Lower leg skin (tissue), 4 donors: Measurements from ENCODE around the gene SNRPD2. TPM values are rescaled to one million over a fixed set of nuclear protein-coding genes. Genes with fewer than 3 reads are reported as not detected.

ENCODE experiments used
- DNase-seq, 2 donors: peaks; one replicate each; pipeline ENCODE4 v3.0.0-alpha.2; 2019; ENCODE audit warnings: low spot score in 2 of 2
- H3K4me3 ChIP-seq: fragments of 200-600 bp; sonication (generic); 2 replicates; pipeline ENCODE4 v1.5.1; 2017; ENCODE audit warnings: mild to moderate bottlenecking, low read depth; ENCODE audit not compliant: poor library complexity, severe bottlenecking
- POLR2A ChIP-seq, 2 donors: fragments of 450-650 bp; IDR thresholded peaks; one replicate each; pipeline ENCODE4 v1.6.1; 2016 to 2017; ENCODE audit warnings: antibody characterized with exemption in 2 of 2, mild to moderate bottlenecking in 1 of 2, moderate library complexity in 1 of 2
- WGBS, 2 donors: methylation state at CpG; one replicate each; pipeline ENCODE4 v1.1.5; 2018; 5-methylcytosine and 5-hydroxymethylcytosine counted together
- intact Hi-C: fragments of 100-400 bp; cut with DNase I; formaldehyde crosslinking; loops from one replicate; pipeline ENCODE4 v1.15.0; 2023; ENCODE audit warnings: low total_unique reads
- total RNA-seq, 4 donors: library from RNA; depleted of rRNA; stranded (reverse); fragments of >200 nt; gene quantifications; one replicate each; pipeline ENCODE4 v1.1.0, GENCODE V29; 2016
- TF ChIP-seq, protein P1 (sequence below), 3 donors: fragments of 450-650 bp; IDR thresholded peaks; one replicate each; pipeline ENCODE4 v1.5.1; 2016; ENCODE audit warnings: antibody characterized with exemption in 3 of 3, mild to moderate bottlenecking in 3 of 3, moderate library complexity in 2 of 3

Gene SNRPD2
- total RNA-seq, 4 donors from 2014 or later: 144 to 223 (median 161) TPM

DNA sequence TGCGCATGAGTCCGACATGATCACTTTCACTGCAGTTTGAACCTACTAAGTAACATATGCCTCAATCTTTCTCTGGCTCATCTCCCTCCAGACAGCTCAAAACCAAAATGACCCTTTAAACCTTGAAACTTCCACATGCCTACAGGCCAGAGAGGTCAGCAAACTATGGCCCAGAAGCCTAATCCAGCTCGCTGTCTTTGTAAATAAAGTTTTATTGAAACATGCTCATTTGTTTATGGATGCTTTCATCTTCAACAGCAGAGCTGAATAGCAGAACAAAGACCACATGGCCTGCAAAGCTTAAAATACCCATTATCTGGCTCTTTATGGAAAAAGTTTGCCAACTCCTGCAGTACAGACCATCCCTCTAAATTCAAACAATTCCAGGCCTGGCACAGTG is 23.4 kb upstream of the SNRPD2 start:
- H3K4me3 ChIP-seq: no peak overlapping the region
- WGBS, 2 donors: 92 to 94% methylated on average over 3 of the region's 3 CpGs
- no peak for TF ChIP-seq POLR2A (IDR thresholded peaks at IDR 0.05)
- TF ChIP-seq, protein P1, sequence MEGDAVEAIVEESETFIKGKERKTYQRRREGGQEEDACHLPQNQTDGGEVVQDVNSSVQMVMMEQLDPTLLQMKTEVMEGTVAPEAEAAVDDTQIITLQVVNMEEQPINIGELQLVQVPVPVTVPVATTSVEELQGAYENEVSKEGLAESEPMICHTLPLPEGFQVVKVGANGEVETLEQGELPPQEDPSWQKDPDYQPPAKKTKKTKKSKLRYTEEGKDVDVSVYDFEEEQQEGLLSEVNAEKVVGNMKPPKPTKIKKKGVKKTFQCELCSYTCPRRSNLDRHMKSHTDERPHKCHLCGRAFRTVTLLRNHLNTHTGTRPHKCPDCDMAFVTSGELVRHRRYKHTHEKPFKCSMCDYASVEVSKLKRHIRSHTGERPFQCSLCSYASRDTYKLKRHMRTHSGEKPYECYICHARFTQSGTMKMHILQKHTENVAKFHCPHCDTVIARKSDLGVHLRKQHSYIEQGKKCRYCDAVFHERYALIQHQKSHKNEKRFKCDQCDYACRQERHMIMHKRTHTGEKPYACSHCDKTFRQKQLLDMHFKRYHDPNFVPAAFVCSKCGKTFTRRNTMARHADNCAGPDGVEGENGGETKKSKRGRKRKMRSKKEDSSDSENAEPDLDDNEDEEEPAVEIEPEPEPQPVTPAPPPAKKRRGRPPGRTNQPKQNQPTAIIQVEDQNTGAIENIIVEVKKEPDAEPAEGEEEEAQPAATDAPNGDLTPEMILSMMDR (IDR thresholded peaks at IDR 0.05): no peak
- DNase-seq: no peak
- intact Hi-C loops: no loop called here

DNA sequence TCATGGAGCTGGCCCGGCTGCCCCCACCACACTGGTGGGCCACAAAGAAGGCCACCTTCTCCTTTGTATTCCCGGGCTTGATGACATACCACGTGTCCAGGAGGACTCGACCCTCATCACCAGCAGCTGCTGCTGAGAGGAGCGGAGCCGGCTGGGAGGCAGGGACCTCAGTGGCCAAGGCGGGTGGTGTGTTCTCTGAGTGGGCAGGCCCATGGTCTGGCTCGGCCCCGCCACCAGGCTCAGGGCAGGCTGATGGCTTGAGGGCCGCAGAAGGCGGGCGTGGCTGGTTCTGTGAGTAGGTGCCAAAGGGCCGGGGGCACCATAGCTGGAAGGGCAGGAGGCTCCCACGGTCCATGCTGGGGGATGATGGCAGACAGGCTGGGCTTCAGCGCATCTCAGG is 21.4 kb upstream of the SNRPD2 start:
- intact Hi-C loops: no loop called here
- TF ChIP-seq POLR2A (IDR thresholded peaks at IDR 0.05): no peak
- TF ChIP-seq, protein P1 (IDR thresholded peaks at IDR 0.05): no peak
- H3K4me3 ChIP-seq: no peak overlapping the region
- no peak for DNase-seq
- 91% methylated on average over 13 to 15 of the region's 15 CpGs for WGBS, 2 donors

GRCh38 chr19:45712699-45713067 is 20.9 kb upstream of the SNRPD2 start:
- 99 to 100% methylated on average over 1 to 11 of the region's 25 CpGs for WGBS, 2 donors
- DNase-seq: no peak
- no peak overlapping the region for H3K4me3 ChIP-seq
- TF ChIP-seq, protein P1 (IDR thresholded peaks at IDR 0.05): no peak
- TF ChIP-seq POLR2A (IDR thresholded peaks at IDR 0.05): no peak
- intact Hi-C loops: no loop called here

GRCh38 chr19:45711851-45712698 is 20.3 kb upstream of the SNRPD2 start:
- intact Hi-C loops: no loop called here
- DNase-seq: no peak
- TF ChIP-seq, protein P1 (IDR thresholded peaks at IDR 0.05): no peak
- no peak for TF ChIP-seq POLR2A (IDR thresholded peaks at IDR 0.05)
- H3K4me3 ChIP-seq: no peak overlapping the region
- WGBS, 2 donors: 89 to 91% methylated on average over 57 to 71 of the region's 76 CpGs

DNA sequence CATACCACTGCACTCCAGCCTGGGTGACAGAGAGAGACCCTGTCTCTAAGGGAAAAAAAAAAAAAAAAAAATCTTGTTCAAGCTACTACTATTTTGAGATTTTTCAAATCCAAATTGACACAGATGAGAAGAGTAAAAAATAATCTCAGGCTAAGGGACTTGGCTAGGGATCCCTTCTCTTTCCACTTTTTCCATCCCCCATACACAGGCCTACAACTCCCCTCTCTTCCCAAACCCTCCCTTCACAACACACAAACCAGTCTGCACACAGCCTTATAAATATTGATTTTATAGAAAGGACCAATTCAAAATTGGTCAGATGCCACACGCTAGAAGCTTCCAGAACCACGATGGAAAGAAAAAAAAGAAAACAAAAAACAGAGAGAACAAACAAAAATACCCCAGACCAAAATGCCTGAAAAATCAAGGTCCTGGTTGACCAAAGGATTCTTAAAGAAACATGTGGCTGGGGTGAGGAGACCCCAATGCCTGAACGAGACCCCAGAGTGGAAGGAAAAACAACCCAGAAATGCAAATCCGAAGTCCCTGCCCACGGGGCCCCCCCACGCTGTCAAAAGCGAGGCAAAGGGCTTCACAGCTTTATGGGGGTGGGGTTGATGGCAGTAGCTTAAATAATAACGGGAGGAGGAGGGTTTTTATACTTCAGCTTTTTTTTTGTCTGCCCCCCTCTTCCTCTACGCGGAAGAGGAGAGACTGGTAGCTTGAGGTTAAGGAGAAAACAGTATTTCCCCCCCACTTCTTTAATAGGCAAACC is 18.8 kb upstream of the SNRPD2 start:
- no peak for DNase-seq
- WGBS, 2 donors: 73 to 74% methylated on average over 10 of the region's 10 CpGs
- no peak overlapping the region for H3K4me3 ChIP-seq
- TF ChIP-seq, protein P1 (IDR thresholded peaks at IDR 0.05): no peak
- TF ChIP-seq POLR2A (IDR thresholded peaks at IDR 0.05): no peak
- intact Hi-C loops: no loop called here
